Measurements from ENCODE around the gene MPP2.
A peak's percentile ranks its signal among the peaks of the same experiment; 100 is the strongest.
"Not testable (repeated sequence)": the region's sequence is repeated elsewhere in the genome, so short reads cannot be mapped to it uniquely, and the experiment has no call there.

Gene MPP2

DNA sequence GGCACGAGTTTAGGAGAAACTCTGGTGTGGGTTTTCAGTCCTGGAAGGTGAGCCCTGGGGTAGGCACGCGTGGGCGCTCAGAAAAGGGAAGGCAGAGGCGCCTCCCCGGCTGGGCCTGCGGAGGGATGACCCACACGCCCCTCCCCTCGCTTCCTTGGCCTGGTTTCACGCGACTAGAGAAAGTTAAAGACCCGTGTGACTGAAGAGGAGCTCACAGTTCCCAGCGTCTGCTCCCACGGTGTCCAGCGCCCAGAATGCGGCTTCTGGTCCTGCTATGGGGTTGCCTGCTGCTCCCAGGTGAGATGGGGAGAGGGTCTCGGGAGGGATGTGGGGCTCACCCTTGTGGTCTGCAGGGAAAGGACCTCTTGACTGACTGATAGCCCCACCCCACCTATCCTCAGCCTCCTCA, 60.4 kb downstream of the MPP2 start, which contains the start of gene CD300LG:
Gene CD300LG (plus strand): TSS at position 214 of the 409 bp plus-strand sequence. CDS start 41 bp downstream, at position 255.
- no peak for DNase-seq (ENCODE audit: low read depth, low spot score)

- peak; percentile 49 for DNase-seq (ENCODE audit: low read depth, low spot score)
Observed at GRCh38 chr17:43846221-43846712, 61.1 kb downstream of the MPP2 start.

DNA sequence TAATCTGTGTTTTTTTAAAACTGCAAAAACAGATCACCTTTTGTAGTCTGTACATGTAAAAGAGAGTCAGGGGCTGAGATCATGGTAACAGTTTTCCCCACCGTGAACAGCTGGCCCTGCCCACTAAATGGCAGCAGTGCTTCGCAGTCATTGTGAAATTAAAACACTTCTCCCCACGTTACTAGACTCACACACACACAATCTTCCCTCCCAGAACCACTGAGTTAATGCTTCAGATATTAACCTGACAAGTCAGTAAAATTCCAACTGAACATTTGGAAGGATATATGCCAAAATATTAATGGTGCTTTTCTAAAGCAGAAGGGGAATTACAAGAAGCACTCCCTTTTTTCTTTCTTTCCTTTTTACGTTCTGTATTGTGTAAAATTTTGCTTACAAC, 61.6 kb downstream of the MPP2 start:
- no peak for DNase-seq (ENCODE audit: low read depth, low spot score)

DNA sequence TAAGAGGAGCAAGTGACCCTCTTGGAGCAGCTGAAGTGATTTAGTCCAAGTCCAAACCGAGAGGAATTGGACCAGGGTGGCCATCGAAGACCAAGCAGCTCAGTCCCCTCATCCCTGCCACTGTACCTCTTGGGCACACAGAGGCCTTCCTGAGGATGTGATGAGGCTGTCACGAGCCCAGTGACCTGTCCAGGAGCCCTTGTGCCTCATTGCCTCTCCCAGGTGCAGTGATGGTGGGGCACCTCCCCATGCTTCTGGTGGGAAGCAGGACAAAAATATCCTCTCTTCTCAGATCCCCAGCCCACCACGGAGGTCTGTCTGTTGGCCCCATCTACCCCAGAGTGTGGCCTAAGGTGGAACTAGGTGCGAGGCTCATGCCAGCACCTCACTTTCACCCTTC, 63.1 kb downstream of the MPP2 start:
- no peak for DNase-seq (ENCODE audit: low read depth, low spot score)

DNA sequence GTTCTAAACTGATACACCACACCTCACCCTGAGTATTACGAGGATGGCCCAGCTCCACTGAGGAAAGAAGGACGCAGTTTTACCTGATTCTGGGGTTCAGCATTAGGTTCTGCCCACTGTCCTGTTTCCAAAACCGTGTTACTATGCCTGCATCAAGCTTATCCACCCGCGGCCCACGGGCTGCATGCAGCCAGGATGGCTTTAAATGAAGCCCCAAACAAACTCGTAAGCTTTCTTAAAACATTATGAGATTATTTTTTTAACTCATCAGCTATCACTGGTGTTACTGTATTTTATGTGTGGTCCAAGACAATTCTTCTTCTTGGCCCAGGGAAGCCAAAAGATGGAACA, 64.4 kb downstream of the MPP2 start:
- no peak for DNase-seq (ENCODE audit: low read depth, low spot score)

DNA sequence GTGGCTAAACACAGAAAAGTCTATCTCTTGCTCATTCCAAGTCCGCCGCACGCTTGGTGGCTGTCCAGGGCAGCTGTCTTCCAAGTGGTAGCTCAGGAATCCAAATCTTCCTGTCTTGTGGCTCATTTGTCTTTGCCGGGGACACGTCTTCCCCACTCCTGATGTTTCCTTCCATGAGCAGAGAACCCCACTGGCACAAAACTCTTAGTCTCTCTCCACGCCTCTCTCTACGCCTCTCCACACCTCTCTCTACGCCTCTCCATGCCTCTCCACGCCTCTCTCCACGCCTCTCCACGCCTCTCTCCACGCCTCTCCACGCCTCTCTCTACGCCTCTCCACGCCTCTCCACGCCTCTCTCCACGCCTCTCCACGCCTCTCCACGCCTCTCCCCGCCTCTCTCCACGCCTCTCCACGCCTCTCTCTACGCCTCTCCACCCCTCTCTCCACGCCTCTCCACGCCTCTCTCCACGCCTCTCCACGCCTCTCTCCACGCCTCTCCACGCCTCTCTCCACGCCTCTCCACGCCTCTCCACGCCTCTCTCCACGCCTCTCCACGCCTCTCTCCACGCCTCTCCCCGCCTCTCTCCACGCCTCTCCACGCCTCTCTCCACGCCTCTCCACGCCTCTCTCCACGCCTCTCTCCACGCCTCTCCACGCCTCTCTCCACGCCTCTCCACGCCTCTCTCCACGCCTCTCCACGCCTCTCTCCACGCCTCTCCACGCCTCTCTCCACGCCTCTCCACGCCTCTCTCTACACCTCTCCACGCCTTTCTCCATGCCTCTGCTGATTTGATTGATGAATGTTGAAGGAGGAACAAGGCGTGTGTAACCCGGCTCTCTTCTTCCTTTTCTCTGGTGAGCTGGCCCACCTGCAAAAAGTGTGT, 65.0 kb downstream of the MPP2 start:
- not testable (repeated sequence) for DNase-seq (ENCODE audit: low read depth, low spot score)

DNA sequence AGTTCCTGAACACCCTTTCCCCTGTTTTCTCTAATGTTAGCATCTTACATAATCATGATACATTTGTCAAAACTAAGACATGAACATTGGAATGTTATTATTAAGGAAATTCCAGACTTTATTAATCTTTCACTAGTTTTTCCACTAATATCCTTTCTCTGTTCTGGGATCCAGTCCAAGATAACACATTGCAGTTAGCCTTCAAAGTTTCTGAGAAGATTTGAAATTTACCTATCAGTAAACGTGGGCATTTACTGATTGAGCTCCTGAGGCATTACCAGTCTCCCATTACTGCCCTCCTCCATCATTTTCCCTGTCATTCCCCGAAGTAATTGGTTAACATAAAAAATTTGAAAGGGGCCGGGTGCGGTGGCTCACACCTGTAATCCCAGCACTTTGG, 66.1 kb downstream of the MPP2 start:
- no peak for DNase-seq (ENCODE audit: low read depth, low spot score)

GRCh38 chr17:43840814-43841213, 66.5 kb downstream of the MPP2 start:
- DNase-seq (ENCODE audit: low read depth, low spot score) = no peak

DNA sequence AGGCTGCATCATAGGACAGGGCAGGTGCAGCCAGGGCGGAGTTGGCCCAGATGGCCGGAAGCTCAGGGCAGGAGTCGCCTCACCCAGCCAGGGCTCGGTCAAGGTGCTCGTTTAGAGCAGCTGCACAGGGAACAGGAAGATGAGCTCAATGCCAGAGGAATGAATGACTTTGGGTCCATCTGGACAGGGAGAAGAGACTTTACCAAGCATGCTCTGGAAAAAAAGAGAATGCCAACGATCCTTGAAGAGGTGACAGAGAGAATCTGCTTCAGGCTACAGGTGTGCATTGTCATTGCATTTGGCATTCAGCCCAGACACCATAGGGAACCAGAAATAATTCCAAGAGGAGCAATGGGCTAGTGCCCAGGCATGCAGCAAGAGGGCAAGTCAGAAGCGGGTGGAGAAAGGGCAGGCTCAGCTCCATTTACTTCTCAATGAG, 67.6 kb downstream of the MPP2 start:
- DNase-seq (ENCODE audit: low read depth, low spot score) = no peak

DNA sequence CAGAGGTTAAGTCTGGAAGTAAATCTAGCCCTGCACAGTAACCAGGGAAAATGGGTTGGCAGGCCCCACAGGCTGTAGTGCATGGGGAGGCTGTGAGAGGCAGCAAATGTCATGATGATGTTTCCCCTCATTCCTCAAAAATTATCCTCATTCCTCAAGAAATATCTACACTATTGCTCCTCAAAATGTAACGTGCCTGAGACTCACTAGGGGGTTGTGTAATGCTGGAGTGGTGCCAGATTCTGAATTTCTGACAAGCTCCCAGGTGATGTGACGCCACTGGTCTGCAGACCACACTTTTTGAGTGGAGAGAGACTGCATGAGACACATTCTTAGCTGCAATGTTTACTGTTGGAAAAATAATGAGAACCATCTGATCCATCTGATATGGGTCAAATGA, 73.2 kb downstream of the MPP2 start:
- DNase-seq (ENCODE audit: low read depth, low spot score) = no peak

- no peak for DNase-seq (ENCODE audit: low read depth, low spot score)
Observed at GRCh38 chr17:43832976-43833829, 74.1 kb downstream of the MPP2 start, which contains the start of gene MPP3. Gene MPP3 (minus strand): TSS chr17:43833146. CDS start chr17:43831906, 1,240 bp downstream.

GRCh38 chr17:43832168-43832975, 75.0 kb downstream of the MPP2 start:
- DNase-seq (ENCODE audit: low read depth, low spot score) = no peak

- no peak for DNase-seq (ENCODE audit: low read depth, low spot score)
Observed at GRCh38 chr17:43831633-43832032, 75.7 kb downstream of the MPP2 start.

- no peak for DNase-seq (ENCODE audit: low read depth, low spot score)
Observed at GRCh38 chr17:43830510-43831140, 76.7 kb downstream of the MPP2 start.

- DNase-seq (ENCODE audit: low read depth, low spot score) = no peak
Observed at GRCh38 chr17:43829738-43830137, 77.6 kb downstream of the MPP2 start.

DNA sequence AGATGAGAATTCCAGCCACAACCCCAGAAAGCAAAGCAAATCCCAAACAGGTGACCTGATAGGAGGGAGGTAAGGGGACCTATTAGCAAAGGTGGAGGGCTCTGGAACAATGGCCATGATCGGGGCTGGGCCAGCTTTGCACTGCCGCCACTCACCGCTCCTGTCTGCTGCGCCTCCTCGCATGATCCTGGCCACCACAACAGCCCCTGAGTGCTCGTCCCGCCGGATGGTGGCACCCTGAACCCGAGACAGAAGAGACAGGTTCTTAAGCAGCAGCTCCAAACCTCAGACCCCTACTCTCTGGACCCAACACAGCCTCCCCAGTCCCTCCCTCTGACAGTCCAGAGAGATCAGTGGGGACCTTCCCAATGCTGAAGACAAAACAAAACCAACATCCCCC, 79.7 kb downstream of the MPP2 start:
- no peak for DNase-seq (ENCODE audit: low read depth, low spot score)

DNA sequence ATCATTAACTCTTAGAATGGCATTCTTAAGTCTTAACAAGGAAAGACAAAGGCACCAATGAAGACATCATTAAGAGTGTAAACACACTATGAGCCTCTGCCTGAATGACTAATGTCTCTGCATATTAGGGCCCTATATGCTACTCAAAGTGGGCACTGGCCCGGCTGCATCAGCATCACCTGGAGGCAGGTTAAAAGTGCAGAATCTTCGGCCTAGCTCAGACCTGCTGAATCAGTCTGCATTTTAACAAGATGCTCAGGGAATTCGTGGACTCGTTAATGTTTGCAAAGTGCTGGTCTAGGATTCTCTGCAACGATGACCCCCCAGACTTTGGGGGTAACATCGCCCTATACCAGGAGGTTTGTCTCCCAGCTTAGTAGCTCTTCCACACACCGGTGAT, 81.1 kb downstream of the MPP2 start:
- DNase-seq (ENCODE audit: low read depth, low spot score) = no peak

- DNase-seq (ENCODE audit: low read depth, low spot score) = no peak
Observed at GRCh38 chr17:43825567-43825966, 81.8 kb downstream of the MPP2 start.
